Breast epithelium (tissue), 3 donors: ENCODE results near the gene SLC10A1.

Experiments
- POLR2AphosphoS5 ChIP-seq, 3 donors: sonication (generic); formaldehyde crosslinking; IDR thresholded peaks; one replicate each; pipeline ENCODE4 v1.6.1; 2017; ENCODE audit warnings: antibody characterized with exemption in 3 of 3
- TF ChIP-seq, protein P1 (sequence below), 3 donors: fragments of 450-650 bp; IDR thresholded peaks; one replicate each; pipeline ENCODE4 v1.5.1; 2016 to 2017; ENCODE audit warnings: antibody characterized with exemption in 3 of 3, mild to moderate bottlenecking in 3 of 3, moderate library complexity in 3 of 3

DNA sequence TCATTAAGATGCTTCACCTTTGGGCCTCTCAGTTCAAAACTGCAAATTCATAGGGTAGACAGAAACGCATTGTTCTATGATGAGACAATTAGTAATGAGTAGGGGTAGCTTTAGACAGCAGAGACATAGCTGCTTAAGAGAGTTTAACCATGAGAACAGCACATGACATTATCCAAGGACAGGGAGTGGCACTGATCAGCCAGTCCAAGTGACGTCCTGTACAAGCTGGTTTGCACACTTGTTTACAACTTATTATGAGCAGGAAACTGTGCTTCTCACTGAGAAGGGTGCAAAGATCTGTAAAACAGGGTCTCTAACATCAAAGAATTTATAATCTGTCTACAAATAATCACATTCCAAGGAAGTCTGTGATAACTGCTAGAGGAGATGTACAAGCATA, 41.3 kb downstream of the SLC10A1 start:
- TF ChIP-seq, protein P1, sequence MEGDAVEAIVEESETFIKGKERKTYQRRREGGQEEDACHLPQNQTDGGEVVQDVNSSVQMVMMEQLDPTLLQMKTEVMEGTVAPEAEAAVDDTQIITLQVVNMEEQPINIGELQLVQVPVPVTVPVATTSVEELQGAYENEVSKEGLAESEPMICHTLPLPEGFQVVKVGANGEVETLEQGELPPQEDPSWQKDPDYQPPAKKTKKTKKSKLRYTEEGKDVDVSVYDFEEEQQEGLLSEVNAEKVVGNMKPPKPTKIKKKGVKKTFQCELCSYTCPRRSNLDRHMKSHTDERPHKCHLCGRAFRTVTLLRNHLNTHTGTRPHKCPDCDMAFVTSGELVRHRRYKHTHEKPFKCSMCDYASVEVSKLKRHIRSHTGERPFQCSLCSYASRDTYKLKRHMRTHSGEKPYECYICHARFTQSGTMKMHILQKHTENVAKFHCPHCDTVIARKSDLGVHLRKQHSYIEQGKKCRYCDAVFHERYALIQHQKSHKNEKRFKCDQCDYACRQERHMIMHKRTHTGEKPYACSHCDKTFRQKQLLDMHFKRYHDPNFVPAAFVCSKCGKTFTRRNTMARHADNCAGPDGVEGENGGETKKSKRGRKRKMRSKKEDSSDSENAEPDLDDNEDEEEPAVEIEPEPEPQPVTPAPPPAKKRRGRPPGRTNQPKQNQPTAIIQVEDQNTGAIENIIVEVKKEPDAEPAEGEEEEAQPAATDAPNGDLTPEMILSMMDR (IDR thresholded peaks at IDR 0.05): no peak
- no peak for TF ChIP-seq POLR2AphosphoS5 (IDR thresholded peaks at IDR 0.05)
